ENCODE data around the gene CYP1B1.
"Not testable (repeated sequence)": the region's sequence is repeated elsewhere in the genome, so short reads cannot be mapped to it uniquely, and the experiment has no call there.

CYP1B1 gene

DNA sequence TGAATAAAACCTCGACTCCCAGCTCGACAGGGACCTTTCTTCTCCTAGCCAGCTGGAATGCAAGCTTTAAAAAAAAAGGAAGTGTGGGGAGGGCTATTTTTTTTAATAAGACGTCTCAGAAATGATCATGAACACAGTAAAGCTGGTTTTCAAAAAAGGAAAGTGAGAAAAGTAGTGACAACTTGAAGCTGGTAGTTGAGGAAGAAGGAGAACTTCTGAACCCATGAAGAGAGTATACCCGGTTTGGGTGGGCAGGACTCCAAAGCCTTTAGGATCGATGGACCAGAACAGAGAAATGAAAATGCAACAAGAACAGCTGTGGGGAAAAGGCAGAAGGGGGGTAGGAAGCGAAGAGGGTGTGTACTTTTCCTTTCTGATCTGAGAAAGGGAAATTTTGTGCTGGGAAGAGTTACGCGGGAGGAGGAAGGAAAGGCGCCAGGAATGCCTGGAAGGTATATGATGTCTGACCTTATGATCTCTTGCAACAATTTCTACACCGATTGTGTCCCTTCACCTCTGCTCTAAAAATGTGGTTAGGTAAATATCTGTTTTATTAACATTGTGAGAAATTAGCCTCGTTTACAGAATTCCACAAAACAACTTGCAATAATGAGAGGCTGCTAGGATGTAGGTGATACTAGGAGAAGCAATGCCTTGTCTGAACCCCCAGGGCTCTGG, 22.6 kb upstream of the CYP1B1 start:
- DNase-seq (ENCODE audit: low spot score) = no peak

DNA sequence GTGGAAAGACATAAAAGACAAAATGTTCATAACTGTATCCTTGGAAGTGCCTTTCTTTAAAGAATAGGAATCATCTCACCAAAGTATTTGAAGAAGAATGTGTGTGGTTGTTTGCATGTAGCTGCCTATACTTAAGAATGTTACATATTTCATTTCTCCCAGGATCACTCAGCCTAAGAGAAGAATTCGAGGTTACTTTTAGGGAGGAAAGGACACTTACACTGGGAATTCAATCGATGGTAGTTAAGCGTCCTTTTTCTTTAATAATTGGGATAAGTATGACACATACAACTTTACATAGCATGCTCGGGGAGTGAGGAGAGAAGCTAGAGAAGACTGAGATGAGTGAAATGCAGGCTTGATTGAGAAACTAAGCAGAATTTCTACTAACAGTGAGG, 22.0 kb upstream of the CYP1B1 start:
- no peak for DNase-seq (ENCODE audit: low spot score)

DNA sequence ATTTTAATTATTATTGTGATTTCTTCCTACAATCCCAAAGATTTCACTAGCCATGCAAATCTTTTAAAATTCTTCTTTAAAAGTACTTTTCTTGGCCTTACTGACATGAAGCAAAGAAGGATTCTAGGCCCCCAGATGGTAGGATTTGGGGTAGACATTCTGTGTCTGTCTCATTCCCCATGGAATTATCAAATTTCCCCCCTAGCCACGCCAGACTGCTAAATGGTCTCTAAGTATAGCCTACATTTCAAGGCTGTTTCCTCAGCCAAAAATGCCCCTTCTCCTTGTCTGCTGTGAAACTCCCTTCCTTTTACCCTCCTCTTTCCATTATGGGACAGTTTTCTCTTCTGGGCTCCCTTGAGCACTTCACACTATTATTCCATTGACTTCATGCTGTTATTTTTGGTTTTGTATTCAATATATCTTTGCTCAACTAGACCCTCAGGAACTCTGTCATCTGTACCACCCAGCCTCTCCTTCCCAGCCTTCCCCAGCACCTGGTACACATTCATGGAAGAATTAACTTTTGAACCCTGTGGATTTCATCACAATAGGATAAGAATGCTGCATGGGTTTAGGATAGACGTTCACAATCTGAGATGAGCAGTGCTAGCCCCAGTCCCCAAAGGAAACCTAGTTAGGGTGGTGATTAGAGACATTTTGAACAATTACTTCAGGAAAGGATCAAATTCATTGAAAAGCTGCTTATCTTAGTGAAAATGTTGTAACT, 21.5 kb upstream of the CYP1B1 start:
- no peak for DNase-seq (ENCODE audit: low spot score)

DNA sequence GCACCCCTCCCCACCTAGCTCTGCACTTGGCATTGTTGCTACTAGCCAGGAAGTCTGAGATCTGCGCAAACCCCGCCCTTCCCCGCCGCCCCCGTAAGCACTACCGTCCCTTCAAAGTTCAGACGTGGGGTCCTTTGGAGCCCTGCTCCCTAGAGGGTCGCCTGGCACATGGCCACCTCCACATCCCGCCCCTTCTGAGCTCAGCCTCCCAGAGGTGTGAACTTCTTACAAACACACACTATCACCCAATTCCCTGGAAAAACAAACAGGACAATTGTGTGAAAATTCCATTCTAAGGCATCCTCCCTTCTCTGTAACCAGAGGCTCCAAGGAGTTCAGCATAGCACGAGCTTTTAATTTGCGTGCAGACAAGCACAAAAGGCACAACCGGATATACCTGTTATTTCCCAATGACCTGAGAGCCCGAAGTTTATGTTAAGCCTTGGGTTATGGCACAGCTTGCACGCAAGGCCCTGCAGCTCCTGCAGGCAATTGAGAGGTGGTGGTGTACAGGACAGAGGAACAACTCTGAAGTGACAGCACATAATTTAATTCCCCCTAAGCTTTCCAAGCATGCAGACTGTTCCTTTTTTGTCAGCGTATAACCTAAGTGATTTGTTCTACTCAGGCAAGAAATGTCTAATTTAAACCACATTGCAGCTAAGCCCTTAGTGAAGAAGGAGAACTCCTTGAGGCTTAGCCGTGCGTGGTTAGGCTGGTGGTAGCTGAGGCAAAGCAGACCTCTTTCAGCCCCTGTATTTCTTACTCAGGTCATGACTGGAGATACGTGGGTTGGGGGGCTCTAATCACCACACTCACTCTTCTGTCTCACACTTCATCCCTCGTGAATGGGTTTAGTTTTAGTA, 20.3 kb upstream of the CYP1B1 start:
- DNase-seq (ENCODE audit: low spot score) = no peak

DNA sequence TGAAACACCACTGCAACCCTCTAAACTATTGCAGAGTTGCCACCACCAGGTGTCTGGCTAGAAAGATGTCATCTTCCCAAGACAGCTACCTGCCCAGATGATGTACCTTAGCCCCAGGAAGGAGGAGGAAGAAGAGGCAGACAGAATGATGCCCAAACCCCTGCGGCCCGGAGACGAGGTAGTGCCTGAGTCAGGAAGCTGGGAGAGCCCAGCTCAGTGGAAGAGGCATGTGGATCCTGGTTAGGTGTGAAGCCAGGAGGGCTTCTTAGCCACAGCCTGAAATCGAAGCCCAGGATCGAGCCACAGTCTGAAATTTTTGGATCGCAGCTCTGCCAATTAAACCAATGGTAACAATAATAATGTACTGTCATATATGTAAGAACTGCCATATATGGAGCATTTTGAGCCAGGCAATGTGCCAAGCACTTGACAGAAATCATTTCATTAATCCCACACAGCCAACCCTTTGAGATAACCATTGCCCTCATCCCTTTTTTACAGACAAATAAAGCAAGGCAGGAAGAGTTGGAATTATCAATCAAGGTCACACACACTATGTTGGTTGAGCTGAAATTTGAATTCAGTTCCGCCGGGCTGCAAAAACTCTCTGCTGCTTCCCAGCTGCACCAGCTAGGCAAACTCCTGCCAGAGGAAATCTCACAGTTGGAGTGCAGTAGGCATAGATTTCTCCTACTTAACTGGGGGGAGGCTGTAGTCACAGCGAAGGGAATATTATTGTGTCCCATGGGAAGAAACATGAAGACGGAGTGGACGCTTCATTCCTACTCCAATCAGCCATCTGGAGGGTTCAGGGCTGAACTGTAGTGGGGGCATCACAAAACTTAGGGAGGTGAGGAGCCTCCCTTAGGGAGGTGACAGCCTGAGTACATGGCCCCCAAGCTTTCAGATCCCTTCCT, 19.4 kb upstream of the CYP1B1 start:
- no peak for DNase-seq (ENCODE audit: low spot score)

DNA sequence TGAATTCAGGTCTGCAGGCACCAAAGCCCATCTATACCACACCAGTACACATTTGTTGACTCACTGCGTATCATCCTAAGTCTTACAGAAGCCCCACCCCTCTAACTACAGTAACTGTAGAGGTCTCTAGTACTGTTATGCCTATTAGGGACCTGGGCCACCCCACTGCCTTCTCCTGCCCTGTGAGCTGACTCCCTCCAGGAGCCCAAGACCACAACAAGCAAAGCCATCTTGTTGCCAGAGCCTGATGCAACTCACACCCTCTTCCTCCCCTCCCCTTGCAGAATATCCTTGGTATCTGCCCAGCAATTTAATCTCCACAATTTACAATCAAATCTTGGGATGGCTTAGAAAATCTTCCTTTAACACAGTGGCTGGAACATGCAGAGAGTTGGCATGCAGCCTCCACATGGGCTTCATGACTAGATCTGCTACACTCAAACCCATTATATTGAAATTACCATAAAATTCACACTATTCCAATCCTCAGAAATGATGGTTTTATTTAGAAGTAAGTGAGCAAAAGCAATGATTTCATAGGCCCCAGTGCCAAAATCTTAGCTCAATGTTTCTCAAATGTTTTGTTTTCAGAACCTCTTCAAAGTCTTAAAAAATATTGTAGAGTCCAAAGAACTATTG, 17.7 kb upstream of the CYP1B1 start:
- DNase-seq (ENCODE audit: low spot score) = no peak

DNA sequence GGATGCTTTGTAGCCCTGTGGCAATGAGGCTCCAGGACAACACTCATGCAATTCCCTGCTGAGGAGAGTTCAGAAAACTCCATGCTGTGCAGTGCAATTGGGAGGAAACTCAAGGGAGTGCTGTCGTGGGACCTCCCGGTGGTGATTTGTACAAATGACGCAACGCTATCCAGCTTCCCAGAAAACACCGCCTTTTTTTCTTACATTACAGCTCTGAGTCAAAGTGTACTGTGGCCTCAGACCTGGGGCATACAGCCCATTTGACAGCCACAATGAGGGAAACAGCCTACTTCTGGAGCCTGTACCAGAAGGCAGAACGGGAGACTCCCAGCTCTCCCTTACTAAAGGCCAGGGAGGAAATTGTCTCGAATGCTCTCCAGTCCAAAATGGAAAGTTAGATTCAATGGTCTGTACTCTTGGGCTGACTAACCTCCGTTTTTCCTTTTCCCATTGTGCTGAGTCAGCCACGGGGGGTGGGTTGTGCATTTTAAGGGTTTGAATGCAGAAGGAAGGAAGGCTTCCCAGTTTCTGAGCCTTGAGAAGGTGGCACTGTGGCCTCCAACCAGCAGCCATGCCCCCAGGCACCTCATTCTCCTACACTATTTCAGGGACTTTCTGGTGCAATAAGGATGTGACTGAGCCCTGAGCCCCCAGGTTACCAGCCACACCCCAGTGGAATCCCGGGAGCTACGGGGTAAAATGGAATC, 16.4 kb upstream of the CYP1B1 start:
- no peak for DNase-seq (ENCODE audit: low spot score)

DNA sequence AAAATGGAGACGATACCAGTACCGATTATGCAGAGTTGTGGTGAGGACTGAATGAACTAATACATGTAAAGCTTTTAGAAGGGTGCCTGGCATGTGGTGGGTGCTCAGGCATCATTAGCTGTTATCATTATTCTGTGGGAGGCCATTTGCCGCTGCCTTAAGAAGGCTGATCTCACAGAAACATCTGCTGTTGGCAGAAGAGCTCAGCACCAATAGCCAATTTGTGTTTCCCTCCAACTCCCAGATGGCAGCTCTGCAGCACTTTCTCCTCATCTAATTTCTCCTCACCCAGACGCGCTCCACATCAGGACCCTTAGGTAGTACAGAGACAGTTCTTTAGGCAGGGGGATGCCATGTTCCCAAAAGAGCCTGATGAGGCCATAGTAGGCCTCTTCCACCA, 15.8 kb upstream of the CYP1B1 start:
- DNase-seq (ENCODE audit: low spot score) = no peak

DNA sequence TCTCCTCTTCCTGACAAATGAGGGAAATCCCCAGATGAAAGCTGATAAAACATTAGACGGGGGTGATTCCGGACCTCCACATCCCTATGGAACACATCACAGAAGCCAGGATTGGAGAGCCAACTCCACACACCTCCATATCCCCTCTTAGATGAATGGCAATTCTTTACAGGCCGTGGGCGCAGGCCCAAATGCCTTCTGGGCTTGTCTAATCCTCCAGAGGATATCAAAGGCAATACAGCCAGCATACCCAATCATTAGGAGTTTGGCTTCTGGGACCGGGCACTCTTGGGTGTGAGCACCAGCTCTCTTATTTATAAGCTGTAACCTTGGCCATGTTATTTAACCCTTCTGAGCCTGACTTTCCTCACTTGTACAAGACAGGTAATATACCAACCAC, 15.0 kb upstream of the CYP1B1 start:
- DNase-seq (ENCODE audit: low spot score) = no peak

DNA sequence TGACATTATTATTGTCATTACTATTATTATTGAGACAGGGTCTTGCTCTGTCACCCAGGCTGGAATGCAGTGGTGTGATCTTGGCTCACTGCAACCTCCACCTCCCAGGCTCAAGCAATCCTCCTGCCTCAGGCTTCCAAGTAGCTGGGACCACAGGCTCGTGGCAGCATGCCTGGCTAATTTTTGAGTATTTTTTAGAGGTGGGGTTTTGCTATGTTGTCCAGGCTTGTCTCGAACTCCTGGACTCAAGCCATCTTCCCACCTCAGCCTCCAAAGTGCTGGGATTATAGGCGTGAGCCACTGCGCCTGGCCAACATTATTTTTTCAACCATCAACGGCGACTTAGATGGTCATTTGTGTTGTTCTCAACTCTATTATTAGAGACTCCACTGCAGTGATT, 14.3 kb upstream of the CYP1B1 start:
- not testable (repeated sequence) for DNase-seq (ENCODE audit: low spot score)

DNA sequence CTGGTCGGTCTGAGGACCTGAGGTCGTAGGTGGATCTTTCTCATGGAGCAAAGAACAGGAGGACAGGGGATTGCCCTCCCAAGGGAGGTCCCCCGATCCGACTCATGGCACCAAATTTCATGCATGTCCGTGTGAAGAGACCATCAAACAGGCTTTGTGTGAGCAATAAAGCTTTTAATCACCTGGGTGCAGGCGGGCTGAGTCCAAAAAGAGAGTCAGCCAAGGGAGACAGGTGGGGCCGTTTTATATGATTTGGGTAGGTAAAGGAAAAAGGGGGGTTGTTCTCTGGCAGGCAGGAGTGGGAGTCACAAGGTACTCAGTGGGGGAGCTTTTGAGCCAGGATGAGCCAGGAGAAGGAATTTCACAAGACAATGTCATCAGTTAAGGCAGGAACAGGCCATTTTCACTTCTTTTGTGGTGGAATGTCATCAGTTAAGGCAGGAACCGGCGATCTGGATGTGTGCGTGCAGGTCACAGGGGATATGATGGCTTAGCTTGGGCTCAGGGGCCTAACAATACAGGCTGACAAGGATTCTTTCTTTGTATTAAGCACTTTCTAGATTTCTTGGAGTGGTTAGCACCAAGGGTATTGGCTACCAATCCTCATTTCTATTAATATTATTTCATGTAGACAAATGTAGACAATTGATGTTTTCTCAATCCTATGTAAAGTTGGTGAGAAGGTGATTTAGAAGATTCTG, 10.2 kb upstream of the CYP1B1 start:
- DNase-seq (ENCODE audit: low spot score) = not testable (repeated sequence)

DNA sequence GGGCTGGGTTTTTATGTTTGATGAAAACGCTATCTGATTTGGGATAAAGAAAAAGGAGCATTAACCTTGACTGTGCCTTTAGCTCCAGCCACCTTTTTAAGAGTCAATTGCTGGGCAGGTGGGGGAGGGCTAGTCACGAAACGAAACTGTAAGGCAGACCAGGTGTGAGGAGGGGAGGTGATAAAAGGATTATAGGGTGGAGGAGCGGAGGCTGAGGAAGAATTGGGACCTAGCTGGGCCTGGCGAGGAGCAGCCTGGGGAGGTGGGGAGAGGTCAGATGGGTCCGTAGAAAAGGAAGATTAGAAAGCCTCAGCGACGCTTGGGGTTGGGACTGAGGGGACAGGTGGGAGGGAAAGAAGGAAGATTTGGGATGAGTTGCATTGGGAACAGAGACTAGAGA, 8.6 kb upstream of the CYP1B1 start:
- DNase-seq (ENCODE audit: low spot score) = not testable (repeated sequence)

DNA sequence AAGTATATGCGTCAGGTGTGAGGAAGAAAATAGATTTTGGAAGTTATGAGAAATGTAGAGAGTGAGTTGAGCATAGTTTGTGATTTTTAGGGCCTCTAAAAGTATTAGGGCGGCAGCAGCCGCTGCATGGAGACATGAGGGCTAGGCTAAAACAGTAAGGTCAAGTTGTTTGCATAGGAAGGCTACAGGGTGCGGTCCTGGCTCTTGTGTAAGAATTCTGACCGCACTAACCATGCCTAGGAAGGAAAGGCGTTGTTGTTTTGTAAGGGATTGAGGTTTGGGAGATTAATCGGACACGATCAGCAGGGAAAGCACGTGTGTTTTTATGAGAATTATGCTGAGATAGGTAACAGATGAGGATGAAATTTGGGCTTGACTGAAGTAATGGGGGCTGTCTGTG, 6.8 kb upstream of the CYP1B1 start:
- DNase-seq (ENCODE audit: low spot score) = not testable (repeated sequence)

DNA sequence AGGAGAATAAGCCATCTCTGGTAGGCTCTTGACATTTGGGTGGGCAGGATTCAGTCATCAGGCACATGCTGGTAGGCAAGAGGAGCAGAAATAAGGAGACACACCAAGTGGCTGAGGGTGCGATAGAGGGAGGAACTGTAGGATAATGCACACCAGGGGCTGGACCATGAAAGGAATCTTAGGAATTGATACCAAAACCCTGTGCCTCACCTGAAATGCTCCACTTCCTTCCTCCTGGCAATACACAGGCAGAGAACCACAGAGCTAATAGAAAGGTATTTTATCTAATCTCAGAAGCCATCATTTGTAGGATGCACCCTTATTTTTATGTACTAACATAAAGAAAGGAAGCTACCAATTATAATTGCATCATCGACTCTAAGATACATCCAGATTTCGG, 4.4 kb upstream of the CYP1B1 start:
- no peak for DNase-seq (ENCODE audit: low spot score)

DNA sequence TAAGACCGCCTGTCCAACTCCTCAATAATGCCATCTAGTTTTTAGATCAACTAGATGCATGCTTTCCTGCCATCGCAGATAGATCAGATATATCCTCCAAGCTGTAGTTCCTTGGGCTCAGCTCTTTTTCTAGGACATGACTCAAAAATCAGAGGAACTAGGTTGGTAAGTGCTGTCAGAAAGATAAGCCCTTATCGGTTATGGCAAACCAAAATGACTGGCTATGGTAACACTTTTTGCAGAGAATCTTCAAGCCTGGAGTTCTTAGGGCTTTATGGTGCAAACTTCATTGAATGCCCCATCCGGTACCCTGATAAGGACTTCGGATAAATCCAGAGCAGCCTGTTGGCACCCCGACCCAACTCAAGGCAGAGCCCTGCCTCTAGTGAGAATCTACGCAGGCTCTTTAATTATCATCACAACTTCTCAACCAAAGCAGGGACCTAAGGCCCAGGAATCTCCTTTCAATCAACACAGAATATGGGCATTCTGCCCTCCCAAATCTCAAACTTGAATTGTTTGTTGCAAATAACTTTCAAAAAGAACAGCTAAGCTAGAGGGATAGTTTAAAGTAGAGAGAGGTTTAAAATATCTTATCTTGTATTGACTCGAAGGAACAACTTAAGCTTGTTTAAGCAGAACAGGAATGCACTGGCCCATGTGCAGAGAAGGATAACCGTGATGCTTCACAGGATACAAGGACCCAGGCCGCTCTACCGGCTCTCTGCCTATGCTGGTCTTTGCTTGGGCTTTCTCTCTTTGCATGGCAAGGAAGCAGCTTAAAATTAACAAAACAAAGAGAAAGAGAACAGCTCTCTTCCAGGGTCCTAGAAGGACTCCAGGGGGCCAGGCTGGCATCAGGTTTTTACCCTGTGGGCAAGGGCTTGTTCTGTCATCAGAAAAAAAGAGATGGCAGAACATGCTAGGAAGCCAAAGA, 3.4 kb upstream of the CYP1B1 start:
- no peak for DNase-seq (ENCODE audit: low spot score)

DNA sequence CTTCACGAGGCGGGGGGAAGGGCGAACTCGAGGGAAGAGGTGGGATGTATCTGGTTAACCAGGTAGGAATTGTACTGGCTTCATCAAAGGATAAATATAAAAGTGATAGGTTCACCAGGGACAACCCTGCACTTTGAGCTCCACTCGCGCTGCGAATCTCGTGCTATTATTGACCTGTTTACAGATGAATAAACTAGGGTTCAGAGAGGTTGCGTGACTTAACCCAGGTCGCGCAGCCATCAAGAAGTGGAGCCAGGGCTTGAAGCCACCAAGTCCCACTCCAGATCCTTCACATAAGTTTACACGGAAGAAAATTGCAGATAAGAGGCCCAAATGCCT, 1.4 kb upstream of the CYP1B1 start:
- no peak for DNase-seq (ENCODE audit: low spot score)

DNA sequence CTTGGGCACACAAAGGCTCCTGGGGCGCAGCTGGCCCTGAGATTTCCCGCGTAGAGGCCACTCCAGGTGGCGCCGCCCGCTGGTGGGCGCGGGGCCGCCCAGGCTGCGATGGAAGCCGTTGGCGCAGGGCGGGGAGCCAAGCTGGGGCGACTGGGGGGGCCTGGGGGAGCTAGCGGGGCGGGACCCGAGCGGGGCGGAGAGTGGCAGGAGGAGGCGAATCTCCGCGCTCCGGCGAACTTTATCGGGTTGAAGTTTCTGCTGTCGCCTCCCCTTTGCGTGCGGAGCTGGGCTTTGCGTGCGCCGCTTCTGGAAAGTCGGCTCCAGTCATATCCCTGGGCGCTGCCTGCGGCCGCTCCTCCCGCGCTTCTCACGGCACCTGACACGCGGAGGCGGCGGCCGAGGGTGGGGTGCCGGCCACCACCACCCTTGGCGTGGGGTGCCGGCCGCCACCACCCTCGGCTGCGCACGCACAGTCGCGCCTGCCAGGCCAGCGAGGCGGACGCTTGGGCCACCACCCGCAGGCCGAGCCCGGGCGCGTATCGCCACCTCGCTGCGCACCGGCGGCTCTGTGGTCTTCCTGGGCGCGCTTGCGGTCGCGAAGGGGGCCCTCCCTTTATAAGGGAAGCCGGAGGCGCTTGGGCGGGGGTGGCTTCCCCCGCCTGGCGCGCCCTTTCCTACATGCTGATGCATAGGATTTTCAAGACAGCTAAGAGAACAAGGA, 919 bp upstream of the CYP1B1 start:
- DNase-seq (ENCODE audit: low spot score) = no peak

DNA sequence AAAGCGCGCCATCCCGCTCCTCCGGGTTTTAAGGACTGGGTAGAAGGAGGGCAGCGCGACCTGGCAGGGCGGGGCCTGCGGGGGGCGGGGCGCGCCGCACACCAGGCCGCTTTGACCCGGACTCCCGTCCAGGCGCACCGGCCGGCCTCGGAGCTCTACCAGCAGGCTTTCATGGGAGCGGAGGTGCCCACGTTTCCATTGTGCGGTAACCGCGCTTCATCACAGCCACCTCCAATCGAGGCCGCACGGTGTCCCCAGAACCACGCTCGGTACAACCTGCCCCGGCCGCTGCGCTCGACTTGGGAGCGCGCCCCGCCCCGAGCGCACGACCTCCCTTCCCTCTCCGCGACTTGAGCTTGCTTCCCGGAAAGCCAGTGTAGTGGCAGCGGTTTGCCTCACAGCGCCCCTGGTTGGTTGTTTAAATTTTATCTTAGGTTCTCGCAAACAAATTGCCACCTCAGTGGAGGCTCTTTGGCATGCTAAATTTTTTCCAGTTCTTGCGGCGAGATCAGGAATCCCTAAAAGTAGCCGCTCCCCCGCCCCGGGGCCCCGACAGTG, 280 bp upstream of the CYP1B1 start:
- no peak for DNase-seq (ENCODE audit: low spot score)
